Measurements from ENCODE around the gene PTCH1. TPM values are rescaled to one million over a fixed set of nuclear protein-coding genes. Genes with fewer than 3 reads are reported as not detected.

Gene PTCH1
- total RNA-seq: 10 to 100 TPM in 7 of 8 experiments, 1 to 10 TPM in 1; 2.2 to 59.2 (median 20.8) TPM

DNA sequence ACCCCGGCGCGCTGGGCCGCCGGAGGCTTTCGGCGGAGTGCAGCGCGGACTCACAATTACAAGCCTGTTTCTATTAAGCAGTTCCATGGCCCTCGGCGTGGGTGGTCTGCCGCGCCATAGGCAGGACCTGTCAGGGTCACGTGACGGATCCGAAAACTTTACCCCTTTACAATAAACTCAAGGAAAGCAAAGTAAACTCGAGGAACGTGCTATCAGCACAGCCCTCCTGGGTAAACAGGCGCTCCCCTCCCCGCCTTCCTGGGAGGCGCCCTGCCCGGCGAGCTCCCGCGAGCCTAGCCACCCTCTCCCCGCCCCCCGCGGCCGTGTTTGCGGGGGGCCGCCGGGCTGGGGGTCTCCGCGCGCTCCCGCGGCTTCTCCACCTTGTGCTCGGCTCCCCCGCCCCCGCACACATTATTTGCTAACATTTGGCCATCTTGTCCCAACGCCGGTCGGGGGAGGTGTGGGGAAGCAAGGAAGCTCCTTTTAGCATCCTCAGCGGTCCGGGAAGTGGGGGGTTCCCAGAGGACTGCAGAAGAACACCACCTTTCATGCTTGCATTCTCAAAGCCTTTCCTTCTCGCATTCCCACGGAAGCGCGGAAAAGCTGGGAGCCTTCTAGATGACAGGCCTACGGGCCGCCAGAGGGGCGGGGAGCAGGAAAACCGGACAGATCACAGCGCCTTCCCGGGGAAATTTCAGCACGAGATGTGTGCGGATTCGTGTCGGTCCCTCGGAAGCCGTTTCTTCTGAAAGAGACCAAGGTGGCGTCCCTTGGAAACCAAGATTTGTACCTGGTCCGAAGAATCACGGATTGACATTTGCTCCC is at the start of gene PTCH1:
TSS of gene PTCH1 (minus strand) at position 238 of the 825 bp plus-strand sequence.
- in situ Hi-C loops (cut with MboI; ENCODE audit: low pct_unique_long_range_greater_than_20kb in 2 of 9, low sequenced_read_pairs in 9 of 9, unreplicated experiment in 9 of 9): loop anchor here in 4 of 9 experiments (10.0 to 25.0 kb wide), 3 partner anchors 248 to 695 kb away; partner anchors contain the start of gene ERCC6L2 (in 2 of the 4)
- peaks cover 16 to 18% of the 10 kb centered on the region in 2 donors for H3K4me1 ChIP-seq (replicated peaks in 1 of 2)
- H3K4me3 ChIP-seq: peak within 1 kb of the TSS; percentile 58 to 92 (median 85)
- ATAC-seq (replicated peaks in 6 of 8): peak; percentile 28 to 74 (median 40)
- 0 to 12% (median 0%) methylated on average over 1 to 22 of the region's 64 CpGs; no CpG with 5 or more reads in 2 of the 10 experiments for WGBS, 10 experiments
- peak within 1 kb of the TSS; percentile 81 to 95 for H3K27ac ChIP-seq

- no peak overlapping the region for H3K4me3 ChIP-seq
- peaks cover 7 to 8% of the 10 kb centered on the region in 2 donors for H3K4me1 ChIP-seq (replicated peaks in 1 of 2)
- no peak for ATAC-seq (replicated peaks in 6 of 8)
- WGBS, 10 experiments: 60 to 100% (median 95%) methylated on average over 1 to 3 of the region's 5 CpGs; no CpG with 5 or more reads in 5 of the 10 experiments
- H3K27ac ChIP-seq: no peak overlapping the region
- in situ Hi-C loops (cut with MboI; ENCODE audit: low pct_unique_long_range_greater_than_20kb in 2 of 9, low sequenced_read_pairs in 9 of 9, unreplicated experiment in 9 of 9): no loop called here
Observed at GRCh38 chr9:95565982-95566381, 49.2 kb upstream of the PTCH1 start.

DNA sequence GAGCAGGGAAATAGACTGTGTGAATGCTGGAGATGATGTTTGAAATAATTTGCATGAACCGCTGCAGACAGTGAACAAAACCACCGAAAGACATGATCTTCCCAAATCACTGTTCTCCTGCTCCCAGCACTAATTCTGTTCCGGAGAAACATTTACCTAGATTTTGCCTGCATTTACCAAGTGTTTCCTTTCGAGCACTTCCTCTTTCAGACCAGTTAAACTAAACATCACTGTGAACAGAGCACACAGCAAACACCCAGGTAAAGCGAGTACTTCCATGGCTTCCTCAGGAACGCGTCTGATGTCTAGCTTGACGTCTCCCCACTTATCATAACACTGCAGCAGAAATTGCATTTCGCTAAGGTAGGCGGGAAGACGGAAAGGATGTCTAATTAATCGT is 45.1 kb upstream of the PTCH1 start:
- Histone ChIP-seq H3K4me1 (replicated peaks in 1 of 2) (no peaks in the 10 kb centered on the region), H3K27ac (no peak overlapping the region), H3K4me3 (no peak overlapping the region)
- 40 to 100% (median 85%) methylated on average over 1 to 12 of the region's 12 CpGs for WGBS, 10 experiments
- ATAC-seq (replicated peaks in 6 of 8): no peak
- in situ Hi-C loops (cut with MboI; ENCODE audit: low pct_unique_long_range_greater_than_20kb in 2 of 9, low sequenced_read_pairs in 9 of 9, unreplicated experiment in 9 of 9): no loop called here

- no peak for ATAC-seq (replicated peaks in 6 of 8)
- Histone ChIP-seq H3K4me1 (replicated peaks in 1 of 2) (no peaks in the 10 kb centered on the region), H3K4me3 (no peak overlapping the region), H3K27ac (no peak overlapping the region)
- 20 to 100% (median 87%) methylated on average over 1 to 9 of the region's 11 CpGs; no CpG with 5 or more reads in 1 of the 10 experiments for WGBS, 10 experiments
- in situ Hi-C loops (cut with MboI; ENCODE audit: low pct_unique_long_range_greater_than_20kb in 2 of 9, low sequenced_read_pairs in 9 of 9, unreplicated experiment in 9 of 9): no loop called here
Observed at GRCh38 chr9:95557142-95557541, 40.4 kb upstream of the PTCH1 start.

DNA sequence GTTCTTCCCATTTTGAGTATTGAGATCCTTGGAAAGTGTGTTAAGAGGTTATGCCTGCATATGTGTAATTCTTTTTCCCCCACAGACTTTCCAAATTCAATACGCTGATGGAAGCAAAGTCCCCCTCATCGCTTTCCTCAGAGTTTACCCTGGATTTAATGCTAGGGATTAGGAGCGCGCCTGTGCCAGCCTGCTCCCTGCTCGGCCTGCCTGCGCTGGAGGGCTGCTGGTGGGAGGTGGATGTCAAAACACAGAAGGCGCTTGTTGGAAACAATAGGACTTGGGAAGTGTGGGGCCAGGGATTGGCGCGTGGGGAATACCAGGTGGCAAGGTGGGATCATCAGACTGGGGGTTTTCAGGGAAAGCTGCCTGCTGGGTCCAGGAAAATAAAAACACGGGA is 39.8 kb upstream of the PTCH1 start:
- no peaks in the 10 kb centered on the region for H3K4me1 ChIP-seq (replicated peaks in 1 of 2)
- in situ Hi-C loops (cut with MboI; ENCODE audit: low pct_unique_long_range_greater_than_20kb in 2 of 9, low sequenced_read_pairs in 9 of 9, unreplicated experiment in 9 of 9): no loop called here
- 41 to 100% (median 90%) methylated on average over 1 to 8 of the region's 10 CpGs; no CpG with 5 or more reads in 1 of the 10 experiments for WGBS, 10 experiments
- H3K4me3 ChIP-seq: no peak overlapping the region
- ATAC-seq (replicated peaks in 6 of 8): no peak
- no peak overlapping the region for H3K27ac ChIP-seq

DNA sequence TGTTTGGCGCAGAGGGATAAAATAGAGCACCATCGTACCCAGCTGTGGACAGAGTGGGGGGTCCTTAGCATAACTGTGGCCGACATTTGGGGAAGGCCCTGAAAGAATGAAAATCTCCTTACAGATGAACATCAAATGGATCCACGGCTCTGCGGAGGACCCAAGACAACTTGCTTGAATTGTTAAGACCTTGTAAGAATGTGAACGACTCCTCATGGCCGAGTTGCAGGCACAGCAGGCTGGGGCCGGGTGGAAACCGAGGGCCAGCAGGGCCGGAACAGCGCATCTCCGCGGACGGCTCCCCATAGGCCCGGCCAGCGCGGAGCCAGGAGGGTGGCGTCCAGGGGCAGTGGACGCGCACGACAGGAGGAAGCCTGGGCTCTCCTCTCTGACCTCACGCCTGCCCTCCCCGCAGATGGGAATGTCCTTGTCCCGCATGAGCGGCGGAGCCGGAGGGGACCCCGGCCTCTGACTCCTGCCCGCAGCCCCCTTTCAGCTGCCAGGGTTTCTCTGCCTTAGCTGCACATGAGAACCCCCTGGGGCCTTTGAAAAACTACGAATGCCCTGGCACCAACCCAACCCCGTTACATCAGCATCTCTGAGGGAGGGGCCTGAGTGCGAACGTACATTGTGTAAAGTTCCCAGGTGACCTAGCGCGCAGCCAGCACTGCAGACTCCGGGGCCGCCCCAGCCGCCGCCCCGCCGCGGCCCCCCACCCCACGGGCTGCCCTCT is 36.2 kb upstream of the PTCH1 start:
- H3K4me1 ChIP-seq (replicated peaks in 1 of 2): no peaks in the 10 kb centered on the region
- no peak overlapping the region for H3K27ac ChIP-seq
- WGBS, 10 experiments: 22 to 67% (median 38%) methylated on average over 3 to 8 of the region's 43 CpGs; no CpG with 5 or more reads in 3 of the 10 experiments
- H3K4me3 ChIP-seq: no peak overlapping the region
- in situ Hi-C loops (cut with MboI; ENCODE audit: low pct_unique_long_range_greater_than_20kb in 2 of 9, low sequenced_read_pairs in 9 of 9, unreplicated experiment in 9 of 9): no loop called here
- peak in 5 of 8 experiments; percentile 27 to 64 (median 44) for ATAC-seq (replicated peaks in 6 of 8)

GRCh38 chr9:95552255-95552654 is 35.5 kb upstream of the PTCH1 start:
- H3K4me1 ChIP-seq (replicated peaks in 1 of 2): no peaks in the 10 kb centered on the region
- no peak overlapping the region for H3K4me3 ChIP-seq
- WGBS, 10 experiments: 60 to 83% (median 76%) methylated on average over 1 to 5 of the region's 6 CpGs; no CpG with 5 or more reads in 4 of the 10 experiments
- in situ Hi-C loops (cut with MboI; ENCODE audit: low pct_unique_long_range_greater_than_20kb in 2 of 9, low sequenced_read_pairs in 9 of 9, unreplicated experiment in 9 of 9): no loop called here
- peak in 3 of 8 experiments; percentile 37 to 95 (median 46) for ATAC-seq (replicated peaks in 6 of 8)
- H3K27ac ChIP-seq: no peak overlapping the region

GRCh38 chr9:95551406-95551805 is 34.6 kb upstream of the PTCH1 start:
- WGBS, 10 experiments: 19 to 100% (median 93%) methylated on average over 1 to 4 of the region's 4 CpGs
- no peak for ATAC-seq (replicated peaks in 6 of 8)
- Histone ChIP-seq H3K4me3 (no peak overlapping the region), H3K4me1 (replicated peaks in 1 of 2) (no peaks in the 10 kb centered on the region), H3K27ac (no peak overlapping the region)
- in situ Hi-C loops (cut with MboI; ENCODE audit: low pct_unique_long_range_greater_than_20kb in 2 of 9, low sequenced_read_pairs in 9 of 9, unreplicated experiment in 9 of 9): no loop called here

GRCh38 chr9:95545831-95546567 is 29.2 kb upstream of the PTCH1 start:
- in situ Hi-C loops (cut with MboI; ENCODE audit: low pct_unique_long_range_greater_than_20kb in 2 of 9, low sequenced_read_pairs in 9 of 9, unreplicated experiment in 9 of 9): loop anchor here in 1 of 9 experiments (25.0 kb wide), 1 partner anchor 666 kb away; no protein-coding TSS in a partner anchor
- WGBS, 10 experiments: 20 to 87% (median 52%) methylated on average over 1 to 12 of the region's 12 CpGs; no CpG with 5 or more reads in 2 of the 10 experiments
- Histone ChIP-seq H3K27ac (no peak overlapping the region), H3K4me3 (no peak overlapping the region), H3K4me1 (replicated peaks in 1 of 2) (no peaks in the 10 kb centered on the region)
- peak in 2 of 8 experiments; percentile 27 to 63 for ATAC-seq (replicated peaks in 6 of 8)

GRCh38 chr9:95533996-95534680 is 17.4 kb upstream of the PTCH1 start:
- in situ Hi-C loops (cut with MboI; ENCODE audit: low pct_unique_long_range_greater_than_20kb in 2 of 9, low sequenced_read_pairs in 9 of 9, unreplicated experiment in 9 of 9): loop anchor here in 1 of 9 experiments (25.0 kb wide), 1 partner anchor 678 kb away; no protein-coding TSS in a partner anchor
- Histone ChIP-seq H3K27ac (no peak overlapping the region), H3K4me3 (no peak overlapping the region), H3K4me1 (replicated peaks in 1 of 2) (no peaks in the 10 kb centered on the region)
- ATAC-seq (replicated peaks in 6 of 8): no peak
- WGBS, 10 experiments: 63 to 100% (median 82%) methylated on average over 2 to 6 of the region's 8 CpGs; no CpG with 5 or more reads in 3 of the 10 experiments

GRCh38 chr9:95529910-95530309 is 13.1 kb upstream of the PTCH1 start:
- in situ Hi-C loops (cut with MboI; ENCODE audit: low pct_unique_long_range_greater_than_20kb in 2 of 9, low sequenced_read_pairs in 9 of 9, unreplicated experiment in 9 of 9): loop anchor here in 1 of 9 experiments (25.0 kb wide), 1 partner anchor 682 kb away; no protein-coding TSS in a partner anchor
- ATAC-seq (replicated peaks in 6 of 8): no peak
- Histone ChIP-seq H3K4me1 (replicated peaks in 1 of 2) (no peaks in the 10 kb centered on the region), H3K4me3 (no peak overlapping the region), H3K27ac (no peak overlapping the region)
- 8 to 100% (median 82%) methylated on average over 1 of the region's 1 CpG for WGBS, 10 experiments

DNA sequence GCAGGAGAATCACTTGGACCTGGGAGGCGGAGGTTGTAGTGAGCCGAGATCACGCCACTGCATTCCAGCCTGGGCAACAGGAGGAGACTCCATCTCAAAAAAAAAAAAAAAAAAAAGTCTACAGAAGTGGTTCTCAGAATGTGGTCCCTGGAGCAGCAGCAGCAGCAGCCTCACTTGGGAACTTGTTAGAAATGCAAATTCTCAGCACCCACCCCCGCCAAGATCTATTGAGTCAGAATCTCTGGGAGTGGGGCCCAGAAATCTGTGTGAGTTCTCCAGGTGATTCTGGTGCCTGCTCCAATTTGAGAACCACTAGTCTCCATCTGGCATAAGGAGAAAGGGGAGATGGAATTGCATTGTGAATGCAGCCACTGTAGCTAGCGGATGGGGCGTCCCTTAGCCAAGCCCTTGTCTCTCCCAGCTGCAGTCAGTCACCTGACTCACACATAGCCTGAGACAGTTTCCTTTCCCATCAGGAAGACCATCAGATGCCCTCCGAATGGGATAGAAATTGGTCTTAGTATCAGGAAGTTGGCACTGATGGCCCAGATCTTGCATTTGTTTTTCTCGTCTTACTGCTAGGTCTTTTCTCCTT is 12.2 kb upstream of the PTCH1 start:
- H3K27ac ChIP-seq: no peak overlapping the region
- no peaks in the 10 kb centered on the region for H3K4me1 ChIP-seq (replicated peaks in 1 of 2)
- ATAC-seq (replicated peaks in 6 of 8): no peak
- in situ Hi-C loops (cut with MboI; ENCODE audit: low pct_unique_long_range_greater_than_20kb in 2 of 9, low sequenced_read_pairs in 9 of 9, unreplicated experiment in 9 of 9): loop anchor here in 1 of 9 experiments (25.0 kb wide), 1 partner anchor 683 kb away; no protein-coding TSS in a partner anchor
- no peak overlapping the region for H3K4me3 ChIP-seq
- WGBS, 10 experiments: 0 to 100% (median 70%) methylated on average over 1 to 6 of the region's 8 CpGs
